Vagina (tissue), 2 donors: ENCODE data around the gene GAGE12J.
"Not testable (repeated sequence)": the region's sequence is repeated elsewhere in the genome, so short reads cannot be mapped to it uniquely, and the experiment has no call there.

ENCODE experiments used
- POLR2A ChIP-seq, 2 donors: fragments of 450-650 bp; IDR thresholded peaks; one replicate each; pipeline ENCODE4 v1.6.1; 2017; ENCODE audit warnings: antibody characterized with exemption in 2 of 2, mild to moderate bottlenecking in 2 of 2, moderate library complexity in 2 of 2
- POLR2AphosphoS5 ChIP-seq, 2 donors: sonication (generic); formaldehyde crosslinking; IDR thresholded peaks; one replicate each; pipeline ENCODE4 v1.9.0; 2017; ENCODE audit warnings: antibody characterized with exemption in 2 of 2, mild to moderate bottlenecking in 2 of 2, low read depth in 1 of 2; ENCODE audit not compliant: insufficient read depth in 1 of 2
- TF ChIP-seq, protein P1 (sequence below), 3 experiments: fragments of 450-650 bp in 2 of 3; fragments of 200-600 bp in 1 of 3; sonication (generic) in 1 of 3; IDR thresholded peaks; one replicate each; pipeline ENCODE4 v1.5.1; 2017 to 2019; ENCODE audit warnings: antibody characterized with exemption in 3 of 3, mild to moderate bottlenecking in 2 of 3, moderate library complexity in 2 of 3

DNA sequence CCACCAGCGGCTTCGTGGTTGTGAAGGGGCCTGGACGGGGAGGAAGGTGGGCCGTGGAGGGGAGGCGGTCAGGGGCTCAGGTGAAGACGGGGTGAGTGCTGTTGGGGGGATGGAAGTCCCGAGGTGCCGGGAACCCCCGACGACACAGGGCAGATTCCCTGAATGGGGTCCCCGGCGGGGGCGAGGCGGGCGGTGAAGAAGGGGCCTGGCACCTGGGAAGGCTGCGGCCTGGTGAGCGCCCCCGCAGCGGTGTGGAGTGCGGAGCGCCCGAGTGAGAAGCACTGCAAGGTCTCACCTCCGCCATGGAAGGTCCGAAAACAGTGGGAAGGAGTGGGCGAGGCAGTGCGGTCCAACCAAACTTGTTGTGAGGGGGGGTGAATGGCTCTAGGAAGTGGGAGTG lies 10.0 kb downstream of the GAGE12J start:
- TF ChIP-seq, protein P1, sequence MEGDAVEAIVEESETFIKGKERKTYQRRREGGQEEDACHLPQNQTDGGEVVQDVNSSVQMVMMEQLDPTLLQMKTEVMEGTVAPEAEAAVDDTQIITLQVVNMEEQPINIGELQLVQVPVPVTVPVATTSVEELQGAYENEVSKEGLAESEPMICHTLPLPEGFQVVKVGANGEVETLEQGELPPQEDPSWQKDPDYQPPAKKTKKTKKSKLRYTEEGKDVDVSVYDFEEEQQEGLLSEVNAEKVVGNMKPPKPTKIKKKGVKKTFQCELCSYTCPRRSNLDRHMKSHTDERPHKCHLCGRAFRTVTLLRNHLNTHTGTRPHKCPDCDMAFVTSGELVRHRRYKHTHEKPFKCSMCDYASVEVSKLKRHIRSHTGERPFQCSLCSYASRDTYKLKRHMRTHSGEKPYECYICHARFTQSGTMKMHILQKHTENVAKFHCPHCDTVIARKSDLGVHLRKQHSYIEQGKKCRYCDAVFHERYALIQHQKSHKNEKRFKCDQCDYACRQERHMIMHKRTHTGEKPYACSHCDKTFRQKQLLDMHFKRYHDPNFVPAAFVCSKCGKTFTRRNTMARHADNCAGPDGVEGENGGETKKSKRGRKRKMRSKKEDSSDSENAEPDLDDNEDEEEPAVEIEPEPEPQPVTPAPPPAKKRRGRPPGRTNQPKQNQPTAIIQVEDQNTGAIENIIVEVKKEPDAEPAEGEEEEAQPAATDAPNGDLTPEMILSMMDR (IDR thresholded peaks at IDR 0.05), result not testable (repeated sequence)
- TF ChIP-seq POLR2A (IDR thresholded peaks at IDR 0.05); POLR2AphosphoS5 (IDR thresholded peaks at IDR 0.05; ENCODE audit: insufficient read depth in 1 of 2, low read depth in 1 of 2): not testable (repeated sequence)
